GM20000 (cell line): ENCODE measurements around the gene ANKH.

Experiments
- DNase-seq: peaks from one replicate; pipeline ENCODE4 v3.0.0; 2012; ENCODE audit warnings: low spot score
- CTCF ChIP-seq: IDR thresholded peaks from 2 replicates; pipeline ENCODE4 v1.5.1; 2012; ENCODE audit warnings: mild to moderate bottlenecking, control low read depth; ENCODE audit errors: extremely low read depth, missing control alignments

Gene ANKH

GRCh38 chr5:14781106-14781505, 90.5 kb downstream of the ANKH start:
- peak; percentile 48 for DNase-seq
- no peak for TF ChIP-seq CTCF

GRCh38 chr5:14779975-14780374, 91.6 kb downstream of the ANKH start:
- TF ChIP-seq CTCF: no peak

GRCh38 chr5:14778792-14779070, 92.8 kb downstream of the ANKH start:
- DNase-seq: no peak
- TF ChIP-seq CTCF: no peak

More at GRCh38 chr5:14779975-14780374, 91.6 kb downstream of the ANKH start:
- no peak for DNase-seq

- TF ChIP-seq CTCF: no peak
- DNase-seq: no peak
These were observed 93.4 kb downstream of the ANKH start for GRCh38 chr5:14777932-14778791.

- TF ChIP-seq CTCF: no peak
- no peak for DNase-seq
These were observed 94.4 kb downstream of the ANKH start for GRCh38 chr5:14777187-14777586.

- no peak for TF ChIP-seq CTCF
- no peak for DNase-seq
These were observed 95.0 kb downstream of the ANKH start for GRCh38 chr5:14776602-14777001.

- DNase-seq: no peak
- TF ChIP-seq CTCF: no peak
These were observed 95.7 kb downstream of the ANKH start for GRCh38 chr5:14775857-14776256.
